ENCODE data around the gene WDR37. TPM values are rescaled to one million over a fixed set of nuclear protein-coding genes. Genes with fewer than 3 reads are reported as not detected.
A peak's percentile ranks its signal among the peaks of the same experiment; 100 is the strongest.
"Not testable (repeated sequence)": the region's sequence is repeated elsewhere in the genome, so short reads cannot be mapped to it uniquely, and the experiment has no call there.

WDR37 gene
- total and polyA plus RNA-seq, 10 of the 15 experiments (the other 5 are each of a cell fraction or from before 2014, with no cell fraction given): 1.9 to 11.1 (median 7.1) TPM

DNA sequence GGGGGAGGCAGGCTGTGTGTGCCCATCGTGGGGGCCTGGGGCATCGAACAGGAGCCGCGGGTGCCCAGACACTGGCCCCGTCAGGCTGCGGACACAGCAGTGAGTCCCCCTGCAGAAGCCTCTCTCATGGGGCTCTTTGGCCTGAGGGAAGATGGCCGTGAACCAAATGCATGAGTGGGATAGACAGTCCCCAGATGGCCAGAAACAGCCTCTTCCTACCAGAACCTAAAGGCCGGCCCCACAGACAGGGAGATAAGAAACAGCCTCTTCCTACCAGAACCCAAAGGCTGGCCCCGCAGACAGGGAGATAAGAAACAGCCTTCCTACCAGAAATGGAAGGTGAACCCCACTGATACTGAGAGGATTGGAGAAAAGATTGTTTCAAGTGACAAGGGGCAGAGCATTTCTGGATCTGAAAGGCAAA is 47.1 kb upstream of the WDR37 start (continued):
- TF ChIP-seq EGR1 (IDR thresholded peaks at IDR 0.05; ENCODE audit: borderline replicate concordance in 1 of 2, low read depth in 2 of 2, low read length in 2 of 2): no peak

DNA sequence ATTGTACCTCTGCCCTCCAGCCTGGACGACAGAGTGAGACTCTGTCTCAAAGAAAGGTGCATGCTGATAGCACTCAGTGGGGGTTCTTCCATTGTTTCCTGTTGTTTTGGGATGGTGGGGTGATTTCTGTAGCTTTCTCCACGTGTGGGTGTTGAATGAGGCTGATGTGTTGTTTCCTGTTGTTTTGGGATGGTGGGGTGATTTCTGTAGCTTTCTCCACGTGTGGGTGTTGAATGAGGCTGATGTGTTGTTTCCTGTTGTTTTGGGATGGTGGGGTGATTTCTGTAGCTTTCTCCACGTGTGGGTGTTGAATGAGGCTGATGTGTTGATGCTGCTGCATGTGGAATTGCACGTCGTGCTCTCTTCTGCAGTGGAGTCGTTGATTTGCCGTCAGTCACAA is 46.2 kb upstream of the WDR37 start:
- H2AFZ ChIP-seq (ENCODE audit: control insufficient read depth, low read depth, low read length); FAIRE-seq; SMC1A ChIA-PET (ENCODE audit: uncharacterized antibody, unreplicated experiment); POLR2A ChIA-PET; H3K27me3 ChIP-seq (replicated peaks in 1 of 2; ENCODE audit: control insufficient read depth in 2 of 2, insufficient read depth in 2 of 2, low read length in 1 of 2); H3K27ac ChIP-seq (ENCODE audit: control insufficient read depth, insufficient read depth); H3K4me1 ChIP-seq (ENCODE audit: control insufficient read depth, insufficient read depth, low read length); RAD21 ChIA-PET (ENCODE audit: unreplicated experiment); H3K79me2 ChIP-seq (ENCODE audit: control insufficient read depth, insufficient read depth, low read length); DNase-seq (ENCODE audit: low read depth, low spot score); H3K4me2 ChIP-seq (ENCODE audit: control insufficient read depth, insufficient read depth); H4K20me1 ChIP-seq (ENCODE audit: control insufficient read depth, insufficient read depth); in situ Hi-C loops (cut with MboI); H3K9ac ChIP-seq (ENCODE audit: control insufficient read depth, insufficient read depth, low read length); ATAC-seq; H3K9me3 ChIP-seq (replicated peaks; ENCODE audit: control insufficient read depth, insufficient read depth, low read length); H3K4me3 ChIP-seq; CTCF ChIA-PET: not testable (repeated sequence)
- intact Hi-C loops (cut with micrococcal nuclease; ENCODE audit: unreplicated experiment): loop anchor here (2.0 kb wide), 1 partner anchor 15 kb away; no protein-coding TSS in a partner anchor
- 52% methylated on average over 8 of the region's 8 CpGs for WGBS (ENCODE audit: insufficient coverage, insufficient replicate concordance, low lambda C conversion rate, missing lambda C conversion rate)
- H3K36me3 ChIP-seq (ENCODE audit: control insufficient read depth in 2 of 2, insufficient read depth in 2 of 2, low read length in 1 of 2): peaks cover 41 to 47% of the 10 kb centered on the region in 2 experiments
- BruUV-seq (replicated peaks): TSS peak; percentile 19

DNA sequence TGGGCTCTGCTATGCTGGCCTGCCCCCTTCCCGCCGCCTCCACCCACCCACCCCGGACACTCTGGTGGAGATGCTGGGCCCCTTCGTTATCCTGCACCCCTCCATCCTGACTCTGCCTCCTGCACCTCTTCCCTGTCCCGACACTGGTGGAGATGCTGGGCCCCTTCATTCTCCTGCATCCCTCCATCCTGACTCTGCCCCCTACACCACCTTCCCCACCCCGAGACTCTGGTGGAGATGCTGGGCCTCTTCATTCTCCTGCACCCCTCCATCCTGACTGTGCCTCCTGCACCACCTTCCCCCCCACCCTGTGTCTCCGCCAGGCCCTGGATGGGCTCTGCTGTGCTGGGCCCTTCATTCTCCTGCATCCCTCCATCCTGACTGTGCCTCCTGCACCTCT is 45.5 kb upstream of the WDR37 start:
- POLR2A ChIA-PET: no interaction called here
- SMC1A ChIA-PET (ENCODE audit: uncharacterized antibody, unreplicated experiment): no interaction called here
- TF ChIP-seq ZZZ3 (IDR thresholded peaks at IDR 0.05; ENCODE audit: control insufficient read depth, insufficient read length, low read depth) (no peak), CREB1 (IDR thresholded peaks at IDR 0.05; ENCODE audit: low read depth) (no peak), NBN (IDR thresholded peaks at IDR 0.05) (no peak), RB1 (IDR thresholded peaks at IDR 0.05; ENCODE audit: borderline replicate concordance) (no peak), ATF7 (IDR thresholded peaks at IDR 0.05; ENCODE audit: low read depth) (no peak), CBX5 (IDR thresholded peaks at IDR 0.05; ENCODE audit: low read depth) (no peak), KLF5 (IDR thresholded peaks at IDR 0.05; ENCODE audit: partially characterized antibody) (no peak), PAX8 (IDR thresholded peaks at IDR 0.05) (no peak), SUZ12 (IDR thresholded peaks at IDR 0.05; ENCODE audit: unreplicated experiment) (no peak), PAX5 (IDR thresholded peaks at IDR 0.05; ENCODE audit: borderline replicate concordance, low read depth, low read length) (no peak)
- TF ChIP-seq, protein P1, sequence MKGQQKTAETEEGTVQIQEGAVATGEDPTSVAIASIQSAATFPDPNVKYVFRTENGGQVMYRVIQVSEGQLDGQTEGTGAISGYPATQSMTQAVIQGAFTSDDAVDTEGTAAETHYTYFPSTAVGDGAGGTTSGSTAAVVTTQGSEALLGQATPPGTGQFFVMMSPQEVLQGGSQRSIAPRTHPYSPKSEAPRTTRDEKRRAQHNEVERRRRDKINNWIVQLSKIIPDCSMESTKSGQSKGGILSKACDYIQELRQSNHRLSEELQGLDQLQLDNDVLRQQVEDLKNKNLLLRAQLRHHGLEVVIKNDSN (IDR thresholded peaks at IDR 0.05; ENCODE audit: borderline replicate concordance, extremely low read length, insufficient read depth, low read depth, low read length): no peak
- TF ChIP-seq, protein P2, sequence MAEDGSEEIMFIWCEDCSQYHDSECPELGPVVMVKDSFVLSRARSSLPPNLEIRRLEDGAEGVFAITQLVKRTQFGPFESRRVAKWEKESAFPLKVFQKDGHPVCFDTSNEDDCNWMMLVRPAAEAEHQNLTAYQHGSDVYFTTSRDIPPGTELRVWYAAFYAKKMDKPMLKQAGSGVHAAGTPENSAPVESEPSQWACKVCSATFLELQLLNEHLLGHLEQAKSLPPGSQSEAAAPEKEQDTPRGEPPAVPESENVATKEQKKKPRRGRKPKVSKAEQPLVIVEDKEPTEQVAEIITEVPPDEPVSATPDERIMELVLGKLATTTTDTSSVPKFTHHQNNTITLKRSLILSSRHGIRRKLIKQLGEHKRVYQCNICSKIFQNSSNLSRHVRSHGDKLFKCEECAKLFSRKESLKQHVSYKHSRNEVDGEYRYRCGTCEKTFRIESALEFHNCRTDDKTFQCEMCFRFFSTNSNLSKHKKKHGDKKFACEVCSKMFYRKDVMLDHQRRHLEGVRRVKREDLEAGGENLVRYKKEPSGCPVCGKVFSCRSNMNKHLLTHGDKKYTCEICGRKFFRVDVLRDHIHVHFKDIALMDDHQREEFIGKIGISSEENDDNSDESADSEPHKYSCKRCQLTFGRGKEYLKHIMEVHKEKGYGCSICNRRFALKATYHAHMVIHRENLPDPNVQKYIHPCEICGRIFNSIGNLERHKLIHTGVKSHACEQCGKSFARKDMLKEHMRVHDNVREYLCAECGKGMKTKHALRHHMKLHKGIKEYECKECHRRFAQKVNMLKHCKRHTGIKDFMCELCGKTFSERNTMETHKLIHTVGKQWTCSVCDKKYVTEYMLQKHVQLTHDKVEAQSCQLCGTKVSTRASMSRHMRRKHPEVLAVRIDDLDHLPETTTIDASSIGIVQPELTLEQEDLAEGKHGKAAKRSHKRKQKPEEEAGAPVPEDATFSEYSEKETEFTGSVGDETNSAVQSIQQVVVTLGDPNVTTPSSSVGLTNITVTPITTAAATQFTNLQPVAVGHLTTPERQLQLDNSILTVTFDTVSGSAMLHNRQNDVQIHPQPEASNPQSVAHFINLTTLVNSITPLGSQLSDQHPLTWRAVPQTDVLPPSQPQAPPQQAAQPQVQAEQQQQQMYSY (CRISPR knock-in tag; IDR thresholded peaks at IDR 0.05): no peak

More for the DNA sequence above, 45.5 kb upstream of the WDR37 start:
- no peaks in the 10 kb centered on the region for H3K9me3 ChIP-seq (replicated peaks; ENCODE audit: control insufficient read depth, insufficient read depth, low read length)
- FAIRE-seq: no peak
- no peak overlapping the region for H3K27ac ChIP-seq (ENCODE audit: control insufficient read depth, insufficient read depth)
- no peak overlapping the region for H2AFZ ChIP-seq (ENCODE audit: control insufficient read depth, low read depth, low read length)
- H3K36me3 ChIP-seq (ENCODE audit: control insufficient read depth in 2 of 2, insufficient read depth in 2 of 2, low read length in 1 of 2): peaks cover 41 to 43% of the 10 kb centered on the region in 2 experiments
- no peaks in the 10 kb centered on the region for H3K4me1 ChIP-seq (ENCODE audit: control insufficient read depth, insufficient read depth, low read length)
- intact Hi-C loops (cut with micrococcal nuclease; ENCODE audit: unreplicated experiment): no loop called here
- no peaks in the 10 kb centered on the region for H4K20me1 ChIP-seq (ENCODE audit: control insufficient read depth, insufficient read depth)
- H3K4me3 ChIP-seq: no peak overlapping the region
- ChIA-PET CTCF (no interaction called here), RAD21 (ENCODE audit: unreplicated experiment) (no interaction called here)
- 100% methylated on average over 2 of the region's 7 CpGs for WGBS (ENCODE audit: insufficient coverage, insufficient replicate concordance, low lambda C conversion rate, missing lambda C conversion rate)
- ATAC-seq: no peak
- BruUV-seq (replicated peaks): no TSS peak
- H3K79me2 ChIP-seq (ENCODE audit: control insufficient read depth, insufficient read depth, low read length): no peaks in the 10 kb centered on the region
- H3K27me3 ChIP-seq (replicated peaks in 1 of 2; ENCODE audit: control insufficient read depth in 2 of 2, insufficient read depth in 2 of 2, low read length in 1 of 2): no peaks in the 10 kb centered on the region
- DNase-seq (ENCODE audit: low read depth, low spot score): no peak
- no peak overlapping the region for H3K9ac ChIP-seq (ENCODE audit: control insufficient read depth, insufficient read depth, low read length)
- no peak overlapping the region for H3K4me2 ChIP-seq (ENCODE audit: control insufficient read depth, insufficient read depth)
- in situ Hi-C loops (cut with MboI): no loop called here

All from GM12878 (cell line).